Keratinocyte (primary cell): ENCODE results near the gene ERAS. TPM values are rescaled to one million over a fixed set of nuclear protein-coding genes. Genes with fewer than 3 reads are reported as not detected.

Experiments used
- DNase-seq: peaks from one replicate; pipeline ENCODE4 v3.0.0-alpha.2; 2011; ENCODE audit warnings: low read depth, missing footprints, low spot score
- FAIRE-seq: peaks from 2 replicates; lab custom pipeline; 2011; peaks lifted over from hg19 to GRCh38; lab: Jason Lieb, UNC
- H2AFZ ChIP-seq: 2 replicates; pipeline ENCODE4 v1.6.0; 2012; ENCODE audit warnings: low read length, control low read depth, inconsistent platforms; ENCODE audit not compliant: control insufficient read depth
- H3K27ac ChIP-seq: 2 replicates; pipeline ENCODE4 v1.5.1; 2011; ENCODE audit warnings: low read length; ENCODE audit not compliant: control insufficient read depth, insufficient read depth
- H3K27me3 ChIP-seq: 3 replicates; pipeline ENCODE4 v1.6.0; 2011; ENCODE audit warnings: low read length; ENCODE audit not compliant: control insufficient read depth, insufficient read depth; ENCODE audit errors: extremely low read depth
- H3K36me3 ChIP-seq, 2 experiments: 2 replicates in 1 of 2; 3 replicates in 1 of 2; pipeline ENCODE4 v1.5.1; 2011; ENCODE audit warnings: low read length in 2 of 2, mild to moderate bottlenecking in 1 of 2; ENCODE audit not compliant: control insufficient read depth in 2 of 2, insufficient read depth in 2 of 2; ENCODE audit errors: extremely low read depth in 1 of 2
- H3K4me1 ChIP-seq: 3 replicates; pipeline ENCODE4 v1.5.1; 2011; ENCODE audit warnings: low read length; ENCODE audit not compliant: control insufficient read depth, insufficient read depth; ENCODE audit errors: extremely low read depth
- H3K4me2 ChIP-seq: 3 replicates; pipeline ENCODE4 v1.6.0; 2011; ENCODE audit warnings: low read depth, low read length; ENCODE audit not compliant: control insufficient read depth, insufficient read depth; ENCODE audit errors: extremely low read depth
- H3K4me3 ChIP-seq, 3 experiments: fragments of 200-600 bp in 1 of 3; sonication (generic) in 1 of 3; 2 replicates in 2 of 3; 3 replicates in 1 of 3; pipeline ENCODE4 v1.5.1; 2011 to 2016; ENCODE audit warnings: low read length in 3 of 3, mild to moderate bottlenecking in 3 of 3, control low read depth in 2 of 3, inconsistent platforms in 1 of 3, low read depth in 1 of 3, mixed read lengths in 1 of 3, mixed run types in 1 of 3, moderate library complexity in 1 of 3; ENCODE audit not compliant: control insufficient read depth in 2 of 3, insufficient read depth in 2 of 3; ENCODE audit errors: extremely low read depth in 1 of 3
- H3K79me2 ChIP-seq: 2 replicates; pipeline ENCODE4 v1.6.0; 2012; ENCODE audit warnings: low read length; ENCODE audit not compliant: control insufficient read depth, insufficient read depth
- H3K9ac ChIP-seq: 3 replicates; pipeline ENCODE4 v1.6.0; 2011; ENCODE audit warnings: low read length; ENCODE audit not compliant: control insufficient read depth, insufficient read depth; ENCODE audit errors: extremely low read depth
- H3K9me1 ChIP-seq: 3 replicates; pipeline ENCODE4 v1.6.0; 2011; ENCODE audit warnings: low read length; ENCODE audit not compliant: control insufficient read depth, insufficient read depth; ENCODE audit errors: extremely low read depth
- H3K9me3 ChIP-seq: 2 replicates; pipeline ENCODE4 v1.5.1; 2012; ENCODE audit warnings: low read depth, low read length; ENCODE audit not compliant: control insufficient read depth
- H4K20me1 ChIP-seq: 3 replicates; pipeline ENCODE4 v1.6.0; 2011; ENCODE audit warnings: low read length; ENCODE audit not compliant: control insufficient read depth, insufficient read depth; ENCODE audit errors: extremely low read depth
- CTCF ChIP-seq, 3 experiments: IDR thresholded peaks in 1 of 3; conservative IDR thresholded peaks in 1 of 3; optimal IDR thresholded peaks in 1 of 3; 2 replicates in 2 of 3; 3 replicates in 1 of 3; pipeline versions ENCODE3 to v1.5.1; 2011; ENCODE audit warnings: low read length in 3 of 3, mild to moderate bottlenecking in 3 of 3, moderate library complexity in 2 of 3, control low read depth in 1 of 3, inconsistent platforms in 1 of 3; ENCODE audit not compliant: insufficient read depth in 2 of 3; ENCODE audit errors: extremely low read depth in 1 of 3
- EZH2 ChIP-seq: IDR thresholded peaks from one replicate; pipeline ENCODE4 v1.6.1; 2012; ENCODE audit warnings: inconsistent platforms, mild to moderate bottlenecking, low read length, moderate library complexity
- dilution Hi-C: fragments of 300-500 bp; cut with MboI; formaldehyde crosslinking; loops from one replicate; pipeline ENCODE4 v1.7.0; 2020; ENCODE audit warnings: low sequenced_read_pairs; ENCODE audit not compliant: extremely low pct_ligation_motif_present
- polyA plus RNA-seq, 5 experiments: library from polyadenylated mRNA; depleted of rRNA in 3 of 5; stranded (reverse) in 3 of 5; stranded (forward) in 1 of 5; unstranded in 1 of 5; fragments of >200 nt; gene quantifications; 1 replicate in 1 of 5; 2 replicates in 3 of 5; 3 replicates in 1 of 5; pipeline versions ENCODE4 v1.2.1 to v1.2.3, GENCODE V29; 2011 to 2012; ENCODE audit warnings: missing spikeins in 2 of 5, low read depth in 1 of 5, low replicate concordance in 1 of 5

The ERAS gene
- polyA plus RNA-seq, 1 donor (not counting 4 experiments of a cell fraction or from before 2014, with no cell fraction given): not detected

- H3K27ac ChIP-seq: no peak overlapping the region
- H3K4me2 ChIP-seq: no peak overlapping the region
- H3K4me3 ChIP-seq: no peak overlapping the region
- H3K79me2 ChIP-seq: no peaks in the 10 kb centered on the region
- H2AFZ ChIP-seq: no peak overlapping the region
- no peak overlapping the region for H3K9ac ChIP-seq
- TF ChIP-seq CTCF (optimal IDR thresholded peaks at IDR 0.05 in 1 of 3, IDR thresholded peaks at IDR 0.05 in 1 of 3, conservative IDR thresholded peaks at IDR 0.05 in 1 of 3; ENCODE audit: extremely low read depth in 1 of 3, insufficient read depth in 2 of 3, low read length in 3 of 3): no peak
- TF ChIP-seq EZH2: no peak
- H4K20me1 ChIP-seq: no peaks in the 10 kb centered on the region
- no peaks in the 10 kb centered on the region for H3K27me3 ChIP-seq
- dilution Hi-C loops: no loop called here
- no peak for DNase-seq
- H3K36me3 ChIP-seq: peaks cover 0 to 5% of the 10 kb centered on the region in 2 experiments
- no peaks in the 10 kb centered on the region for H3K9me1 ChIP-seq
- no peak for FAIRE-seq
- no peaks in the 10 kb centered on the region for H3K4me1 ChIP-seq
- no peaks in the 10 kb centered on the region for H3K9me3 ChIP-seq
Measured at GRCh38 chrX:48814722-48815121, 11.6 kb upstream of the ERAS start.

DNA sequence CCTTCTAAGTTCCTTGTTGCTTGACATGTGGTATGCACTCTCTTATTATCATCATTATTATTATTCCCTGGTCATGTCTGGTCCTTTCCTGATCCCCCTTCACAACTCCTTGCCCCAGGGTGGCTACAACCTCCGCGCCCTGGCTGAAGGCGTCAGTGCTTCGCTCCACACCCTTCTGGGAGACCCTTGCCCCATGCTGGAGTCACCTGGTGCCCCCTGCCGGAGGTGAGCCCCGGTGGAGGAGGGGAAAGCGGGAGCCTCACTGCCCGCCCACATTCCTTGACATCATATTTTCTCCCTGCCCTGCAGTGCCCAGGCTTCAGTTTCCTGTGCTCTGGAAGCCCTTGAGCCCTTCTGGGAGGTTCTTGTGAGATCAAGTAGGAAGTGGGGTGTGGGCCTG is 11.0 kb upstream of the ERAS start:
- Histone ChIP-seq H2AFZ (no peak overlapping the region), H3K36me3 (peaks cover 0 to 5% of the 10 kb centered on the region in 2 experiments), H3K4me3 (no peak overlapping the region), H3K9me3 (no peaks in the 10 kb centered on the region), H3K4me2 (no peak overlapping the region), H3K9ac (no peak overlapping the region), H3K27me3 (no peaks in the 10 kb centered on the region), H4K20me1 (no peaks in the 10 kb centered on the region), H3K9me1 (no peaks in the 10 kb centered on the region), H3K4me1 (no peaks in the 10 kb centered on the region), H3K79me2 (no peaks in the 10 kb centered on the region), H3K27ac (no peak overlapping the region)
- dilution Hi-C loops: no loop called here
- FAIRE-seq: no peak
- TF ChIP-seq CTCF (optimal IDR thresholded peaks at IDR 0.05 in 1 of 3, IDR thresholded peaks at IDR 0.05 in 1 of 3, conservative IDR thresholded peaks at IDR 0.05 in 1 of 3; ENCODE audit: extremely low read depth in 1 of 3, insufficient read depth in 2 of 3, low read length in 3 of 3) (no peak), EZH2 (no peak)
- no peak for DNase-seq
